RWPE1 (cell line): Measurements from ENCODE around the gene HSBP1L1.
A peak's percentile ranks its signal among the peaks of the same experiment; 100 is the strongest.

Source experiments
- CTCF ChIA-PET: fragments of 350-600 bp; sonication (Branson Sonifier 250); formaldehyde crosslinking; extraction: SDS; loops from one replicate; lab custom pipeline; 2021; lab: Yijun Ruan, JAX
- POLR2A ChIA-PET: fragments of 400-600 bp; formaldehyde crosslinking; extraction: SDS; loops from one replicate; lab custom pipeline; 2020; ENCODE audit warnings: antibody characterized with exemption; ENCODE audit not compliant: low non-redundant PET; lab: Yijun Ruan, JAX
- DNase-seq: peaks from one replicate; pipeline ENCODE4 v3.0.0; 2012; ENCODE audit warnings: low spot score
- H3K27ac ChIP-seq: fragments of 450-650 bp; 2 replicates; pipeline ENCODE4 v1.5.1; 2017
- TF ChIP-seq, protein P1 (sequence below): fragments of 450-650 bp; conservative IDR thresholded peaks from 2 replicates; pipeline ENCODE4 v1.5.1; 2017; ENCODE audit warnings: low read depth, mild to moderate bottlenecking

Gene HSBP1L1

DNA sequence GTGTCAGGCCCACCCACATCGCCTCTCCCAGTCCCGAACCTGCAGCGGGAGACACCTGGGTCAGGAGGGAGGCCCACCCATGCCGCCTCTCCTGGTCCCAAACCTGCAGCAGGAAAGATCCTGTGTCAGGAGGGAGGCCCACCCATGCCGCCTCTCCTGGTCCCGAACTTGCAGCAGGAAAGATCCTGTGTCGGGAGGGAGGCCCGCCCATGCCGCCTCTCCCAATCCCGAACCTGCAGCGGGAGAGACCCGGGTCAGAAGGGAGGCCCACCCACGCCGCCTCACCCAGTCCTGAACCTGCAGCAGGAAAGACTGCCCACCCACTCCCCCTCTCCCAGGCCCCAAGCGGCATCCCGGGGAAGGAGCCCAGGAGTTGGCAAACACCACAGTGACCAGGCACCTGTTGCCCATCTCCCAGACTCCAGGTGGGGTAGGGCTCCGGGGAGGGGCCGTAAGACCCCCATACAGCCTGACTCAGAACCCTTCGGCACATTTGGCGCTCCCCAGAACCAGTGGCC lies 20.8 kb upstream of the HSBP1L1 start:
- CTCF ChIA-PET, result no interaction called here
- POLR2A ChIA-PET, result no interaction called here
- TF ChIP-seq, protein P1, sequence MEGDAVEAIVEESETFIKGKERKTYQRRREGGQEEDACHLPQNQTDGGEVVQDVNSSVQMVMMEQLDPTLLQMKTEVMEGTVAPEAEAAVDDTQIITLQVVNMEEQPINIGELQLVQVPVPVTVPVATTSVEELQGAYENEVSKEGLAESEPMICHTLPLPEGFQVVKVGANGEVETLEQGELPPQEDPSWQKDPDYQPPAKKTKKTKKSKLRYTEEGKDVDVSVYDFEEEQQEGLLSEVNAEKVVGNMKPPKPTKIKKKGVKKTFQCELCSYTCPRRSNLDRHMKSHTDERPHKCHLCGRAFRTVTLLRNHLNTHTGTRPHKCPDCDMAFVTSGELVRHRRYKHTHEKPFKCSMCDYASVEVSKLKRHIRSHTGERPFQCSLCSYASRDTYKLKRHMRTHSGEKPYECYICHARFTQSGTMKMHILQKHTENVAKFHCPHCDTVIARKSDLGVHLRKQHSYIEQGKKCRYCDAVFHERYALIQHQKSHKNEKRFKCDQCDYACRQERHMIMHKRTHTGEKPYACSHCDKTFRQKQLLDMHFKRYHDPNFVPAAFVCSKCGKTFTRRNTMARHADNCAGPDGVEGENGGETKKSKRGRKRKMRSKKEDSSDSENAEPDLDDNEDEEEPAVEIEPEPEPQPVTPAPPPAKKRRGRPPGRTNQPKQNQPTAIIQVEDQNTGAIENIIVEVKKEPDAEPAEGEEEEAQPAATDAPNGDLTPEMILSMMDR, result no peak
- DNase-seq, result no peak
- no peak overlapping the region for H3K27ac ChIP-seq

DNA sequence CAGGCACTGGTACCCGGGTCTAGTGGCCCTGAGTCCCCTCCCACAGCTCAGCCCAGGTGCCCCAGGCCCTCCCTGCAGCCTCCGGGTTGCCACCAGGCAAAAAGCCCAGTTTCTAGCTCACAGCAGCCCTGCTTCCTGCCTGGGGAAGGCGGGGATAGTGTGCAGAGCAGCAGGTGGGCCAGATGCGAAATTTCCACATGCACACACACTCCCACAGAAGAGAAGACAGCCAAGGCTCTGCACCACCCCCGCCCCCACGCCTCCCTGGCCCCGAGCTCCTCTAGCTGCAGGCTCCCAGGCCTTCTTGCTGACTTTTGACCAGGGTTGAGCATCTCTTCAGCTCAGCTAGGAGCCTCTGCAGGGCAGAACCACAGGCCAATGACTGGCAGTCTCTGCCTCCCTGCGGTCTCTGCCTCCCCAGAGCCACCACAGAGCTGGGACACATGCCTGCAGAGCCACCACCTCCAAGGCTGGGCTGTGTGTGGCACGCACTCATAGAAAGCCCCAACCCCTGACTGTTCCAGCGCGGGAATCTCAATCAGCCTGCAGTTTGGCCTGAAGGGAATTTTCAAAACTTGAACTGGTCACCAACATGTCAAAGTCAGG lies 20.2 kb upstream of the HSBP1L1 start:
- TF ChIP-seq, protein P1, result no peak
- ChIA-PET CTCF (interaction anchor here (0.6 kb wide), 1 partner anchor 52 kb away, joined by 3 read pairs; no protein-coding TSS in a partner anchor), POLR2A (interaction anchor here (0.7 kb wide), 1 partner anchor 22 kb away, joined by 9 read pairs; no protein-coding TSS in a partner anchor)
- peak overlapping the region; percentile 15; the same call in 1 of the 2 replicates for H3K27ac ChIP-seq
- DNase-seq, result no peak

DNA sequence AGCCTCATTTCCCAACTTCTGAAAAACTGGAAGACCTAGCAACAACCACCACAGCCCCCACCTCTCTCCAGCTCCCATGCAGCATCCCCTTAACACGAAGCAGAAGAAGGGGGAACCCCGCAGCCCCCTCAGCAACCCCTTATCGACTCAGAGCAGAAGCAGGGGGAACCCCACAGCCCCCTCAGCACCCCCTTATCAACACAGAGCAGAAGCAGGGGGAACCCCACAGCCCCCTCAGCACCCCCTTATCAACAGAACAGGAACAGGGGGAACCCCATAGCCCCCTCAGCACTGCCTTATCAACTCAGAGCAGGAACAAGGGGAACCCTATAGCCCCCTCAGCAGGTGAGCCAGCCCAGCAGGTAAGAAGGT lies 19.7 kb upstream of the HSBP1L1 start:
- DNase-seq, result no peak
- POLR2A ChIA-PET, result interaction anchor here (0.7 kb wide), 1 partner anchor 22 kb away, joined by 9 read pairs; no protein-coding TSS in a partner anchor
- H3K27ac ChIP-seq, result 0 out of 2 replicates have a peak overlapping the region, but pooled peaks have one; percentile 15
- CTCF ChIA-PET, result interaction anchor here (0.6 kb wide), 1 partner anchor 51 kb away, joined by 3 read pairs; no protein-coding TSS in a partner anchor
- TF ChIP-seq, protein P1, result no peak

DNA sequence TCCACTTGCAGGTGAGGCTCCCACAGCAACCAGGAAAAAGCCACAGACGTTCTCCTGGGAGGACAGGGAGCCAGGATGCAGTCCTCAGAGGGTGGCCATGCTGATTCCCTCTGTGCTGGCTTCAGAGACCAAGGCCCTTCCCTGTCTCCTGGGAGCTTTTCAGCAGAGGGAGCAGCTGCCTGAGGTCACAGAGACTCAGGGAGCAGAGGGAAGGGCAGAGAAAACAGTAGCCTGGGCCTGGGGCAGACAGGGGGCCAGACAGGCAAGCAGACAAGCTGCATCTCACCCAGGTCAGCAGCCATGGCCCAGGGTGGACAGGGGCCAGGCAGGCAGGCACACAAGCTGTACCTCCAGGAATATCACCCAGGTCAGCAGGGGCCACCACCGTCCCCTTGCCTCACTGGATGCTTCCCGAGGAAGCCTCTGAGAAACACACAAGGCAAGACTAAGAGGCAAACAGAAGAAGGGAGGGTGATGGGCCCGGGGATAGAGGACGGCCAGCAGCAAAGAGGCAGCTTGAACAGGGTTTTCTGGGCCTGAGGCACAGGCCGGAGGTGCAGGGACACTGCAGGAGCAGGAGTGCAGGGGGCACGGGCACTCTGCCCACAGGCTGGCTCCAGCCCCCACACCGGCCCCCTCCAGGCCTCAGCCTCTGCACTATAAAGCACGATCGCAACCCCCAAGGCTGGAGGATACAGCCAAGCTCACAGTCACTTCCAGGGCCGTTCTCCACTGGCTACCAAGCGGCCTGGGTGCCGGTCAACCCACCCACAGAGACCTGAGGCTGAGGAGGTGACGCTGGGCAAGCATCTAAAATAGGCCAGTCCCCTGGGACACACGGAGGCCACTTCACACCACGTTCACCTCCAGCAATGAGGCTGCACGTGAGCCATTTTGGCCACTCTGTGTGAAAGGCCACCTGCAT lies 19.1 kb upstream of the HSBP1L1 start:
- ChIA-PET CTCF (no interaction called here), POLR2A (no interaction called here)

DNA sequence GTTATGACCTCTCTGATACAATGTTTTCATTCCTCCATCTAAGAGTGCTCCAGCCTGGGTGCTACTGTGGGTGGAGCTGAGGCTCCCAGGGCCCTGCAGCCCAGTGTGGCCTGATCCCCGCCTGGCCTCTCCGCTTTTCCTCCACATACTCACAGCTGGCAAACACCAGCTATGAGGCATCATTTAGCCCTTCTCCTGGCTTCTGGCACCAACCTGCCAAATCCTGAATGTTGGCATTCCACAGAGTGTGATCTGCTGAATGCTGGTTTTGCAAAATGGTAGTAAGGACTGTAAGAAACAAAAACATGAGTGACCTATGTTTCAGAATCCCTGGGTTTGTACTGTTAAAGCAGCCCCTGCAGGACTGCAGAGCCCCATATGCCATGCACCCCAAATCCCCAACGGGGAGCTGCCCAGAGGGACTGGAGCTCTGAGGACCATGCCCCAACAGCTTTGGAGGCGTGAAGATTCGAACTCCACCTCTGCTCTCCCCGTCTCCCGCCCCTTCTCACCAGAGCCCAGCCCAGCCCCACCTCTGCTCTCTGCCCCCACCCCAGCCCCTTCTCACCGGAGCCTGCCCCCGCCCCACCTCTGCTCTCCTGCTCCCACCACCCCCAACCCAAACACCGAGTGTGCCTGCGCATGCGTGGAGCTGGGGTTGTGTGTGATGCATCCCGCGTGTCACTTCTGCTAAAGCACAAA lies 17.2 kb upstream of the HSBP1L1 start:
- H3K27ac ChIP-seq, result peak overlapping the region; percentile 42
- peak; percentile 36 for DNase-seq
- POLR2A ChIA-PET, result no interaction called here
- CTCF ChIA-PET, result interaction anchor here (1.0 kb wide), 1 partner anchor 15 kb away, joined by 5 read pairs; no protein-coding TSS in a partner anchor
- TF ChIP-seq, protein P1, result no peak

More for the DNA sequence above, 19.1 kb upstream of the HSBP1L1 start:
- no peak for DNase-seq
- no peak overlapping the region for H3K27ac ChIP-seq
- TF ChIP-seq, protein P1, result no peak
